D721Med (cell line): Measurements from ENCODE around the gene SP6.

Experiments used
- DNase-seq: peaks from one replicate; pipeline ENCODE4 v3.0.0; 2011; ENCODE audit warnings: low spot score; ENCODE audit not compliant: insufficient read length
- FAIRE-seq: peaks from 2 replicates; lab custom pipeline; 2011; peaks lifted over from hg19 to GRCh38; lab: Jason Lieb, UNC
- TF ChIP-seq, protein P1 (sequence below): IDR thresholded peaks from 2 replicates; pipeline ENCODE4 v1.5.1; 2012; ENCODE audit warnings: mild to moderate bottlenecking, control low read depth; ENCODE audit not compliant: insufficient read depth; ENCODE audit errors: missing control alignments

Gene SP6

DNA sequence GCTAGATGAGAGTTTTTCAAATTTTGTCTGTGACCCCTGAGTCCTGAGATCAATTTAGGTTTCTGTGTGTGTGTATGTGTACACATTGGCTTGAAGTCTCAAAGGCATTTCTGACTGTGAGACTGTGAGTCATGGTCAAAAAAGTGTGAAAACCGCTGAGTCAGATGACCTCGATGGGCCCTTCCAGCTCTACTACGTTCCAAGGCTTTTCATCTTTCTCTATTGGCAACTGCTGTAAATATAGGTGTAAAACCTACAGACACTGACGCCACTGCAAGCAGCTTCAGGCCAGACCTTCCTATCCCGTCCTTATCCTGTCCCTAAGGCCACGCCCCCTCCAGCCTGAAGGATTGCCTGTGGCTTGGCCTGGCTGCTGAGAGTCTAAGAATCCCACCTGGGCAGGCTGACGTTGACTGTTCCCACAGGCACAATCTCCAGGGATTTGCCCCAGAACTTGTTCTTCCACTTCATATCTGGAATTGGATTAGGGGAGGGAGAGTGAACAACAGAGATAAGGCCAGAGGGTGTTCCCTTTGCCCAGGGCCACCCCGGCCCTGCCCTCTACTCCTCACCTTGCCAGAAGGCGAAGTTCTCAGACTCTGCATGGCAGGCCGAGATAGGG is 40.7 kb downstream of the SP6 start:
- FAIRE-seq (no peak), DNase-seq (peak; percentile 48)

DNA sequence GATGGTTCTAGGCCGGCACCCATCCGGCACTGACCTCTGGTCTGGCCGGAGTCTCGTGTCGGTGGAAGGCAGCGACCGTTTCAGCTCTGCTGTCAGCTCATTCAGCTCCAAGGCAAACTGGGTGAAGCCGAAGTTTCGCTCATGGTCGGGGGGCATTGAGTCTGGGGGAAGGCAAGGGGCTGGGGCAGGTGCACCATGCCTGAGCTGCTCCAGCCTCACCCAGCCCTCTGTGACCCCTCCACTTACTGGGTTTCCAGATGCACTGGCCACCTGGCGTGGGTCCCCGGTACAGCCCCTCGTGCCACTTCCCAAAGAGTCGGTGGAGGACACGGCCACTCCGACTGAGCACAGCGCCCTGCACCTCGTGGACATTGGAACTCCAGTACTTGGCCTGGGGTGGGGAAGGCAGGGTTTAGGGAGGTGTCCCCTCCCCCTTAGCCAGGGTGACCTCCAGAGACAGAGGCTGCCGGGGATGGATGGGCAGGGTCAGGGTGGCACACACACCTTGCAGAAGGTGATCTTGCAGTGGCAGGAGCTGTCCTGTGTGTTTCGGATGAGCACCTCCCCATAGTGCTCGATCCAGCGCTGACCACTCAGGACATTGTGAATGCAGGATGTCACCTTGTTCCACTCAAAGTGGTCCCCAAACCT is 42.0 kb downstream of the SP6 start:
- DNase-seq (no peak), FAIRE-seq (no peak)
- TF ChIP-seq, protein P1, sequence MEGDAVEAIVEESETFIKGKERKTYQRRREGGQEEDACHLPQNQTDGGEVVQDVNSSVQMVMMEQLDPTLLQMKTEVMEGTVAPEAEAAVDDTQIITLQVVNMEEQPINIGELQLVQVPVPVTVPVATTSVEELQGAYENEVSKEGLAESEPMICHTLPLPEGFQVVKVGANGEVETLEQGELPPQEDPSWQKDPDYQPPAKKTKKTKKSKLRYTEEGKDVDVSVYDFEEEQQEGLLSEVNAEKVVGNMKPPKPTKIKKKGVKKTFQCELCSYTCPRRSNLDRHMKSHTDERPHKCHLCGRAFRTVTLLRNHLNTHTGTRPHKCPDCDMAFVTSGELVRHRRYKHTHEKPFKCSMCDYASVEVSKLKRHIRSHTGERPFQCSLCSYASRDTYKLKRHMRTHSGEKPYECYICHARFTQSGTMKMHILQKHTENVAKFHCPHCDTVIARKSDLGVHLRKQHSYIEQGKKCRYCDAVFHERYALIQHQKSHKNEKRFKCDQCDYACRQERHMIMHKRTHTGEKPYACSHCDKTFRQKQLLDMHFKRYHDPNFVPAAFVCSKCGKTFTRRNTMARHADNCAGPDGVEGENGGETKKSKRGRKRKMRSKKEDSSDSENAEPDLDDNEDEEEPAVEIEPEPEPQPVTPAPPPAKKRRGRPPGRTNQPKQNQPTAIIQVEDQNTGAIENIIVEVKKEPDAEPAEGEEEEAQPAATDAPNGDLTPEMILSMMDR: no peak

More for the DNA sequence above, 40.7 kb downstream of the SP6 start:
- TF ChIP-seq, protein P1: no peak

DNA sequence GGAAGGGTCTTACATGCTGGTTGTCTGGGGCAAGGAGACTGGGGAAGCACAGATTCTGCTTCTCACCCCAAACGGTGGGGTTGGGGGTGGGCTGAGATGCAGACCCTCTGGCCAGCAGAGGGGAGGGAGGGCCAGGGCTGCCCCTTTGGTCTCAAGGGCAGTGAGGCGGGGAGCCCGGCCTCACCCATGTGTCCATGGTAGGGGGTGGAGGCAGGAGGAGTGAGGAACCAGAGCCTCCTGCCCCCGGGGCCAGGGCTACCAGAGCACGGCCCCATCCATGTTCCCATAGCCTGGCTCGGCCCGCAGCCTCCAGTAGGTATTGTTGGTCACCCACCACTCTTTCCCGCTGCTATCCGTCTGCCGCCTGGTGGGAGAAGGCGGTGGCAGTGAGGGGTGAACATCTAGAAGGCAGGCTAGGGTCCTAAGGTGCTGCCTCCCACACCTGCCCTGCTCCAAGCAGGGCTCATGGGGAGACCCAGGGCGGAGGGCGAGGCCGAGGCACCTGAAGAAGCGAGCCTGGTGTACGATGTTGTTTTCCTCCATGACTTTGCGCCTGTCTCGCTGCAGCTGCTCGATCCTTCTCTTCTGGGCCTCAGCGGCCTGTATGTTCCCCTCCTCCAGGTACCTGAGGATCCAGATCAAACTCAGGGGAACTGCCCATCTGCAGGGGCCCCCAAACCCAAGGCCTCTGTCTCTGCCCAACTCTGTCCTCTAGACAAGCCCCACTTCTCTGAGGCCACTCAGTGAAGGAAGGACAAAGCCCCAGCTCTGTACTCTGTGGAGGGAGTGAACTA is 42.7 kb downstream of the SP6 start:
- DNase-seq (no peak), FAIRE-seq (no peak)
- TF ChIP-seq, protein P1: no peak

DNA sequence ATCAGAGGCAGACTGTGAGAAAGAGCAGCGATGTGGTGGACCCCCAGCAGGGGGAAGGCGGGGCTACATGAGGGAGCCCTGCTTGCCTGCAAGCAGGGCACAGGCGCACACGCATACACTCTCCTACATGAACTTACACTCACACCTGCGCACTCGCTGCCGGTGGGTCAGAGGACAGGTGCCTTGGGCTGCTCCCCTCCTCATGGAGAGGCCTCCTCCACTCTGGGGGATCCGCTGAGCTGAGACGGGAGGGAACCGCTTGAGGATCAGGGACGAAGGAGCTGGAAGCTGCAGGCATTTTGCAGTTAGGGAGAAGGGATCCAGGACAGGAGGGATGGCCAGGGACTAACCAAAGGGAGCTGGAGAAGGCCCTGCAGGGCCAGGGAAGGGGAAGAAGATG is 43.5 kb downstream of the SP6 start:
- TF ChIP-seq, protein P1: no peak
- DNase-seq (no peak), FAIRE-seq (no peak)

DNA sequence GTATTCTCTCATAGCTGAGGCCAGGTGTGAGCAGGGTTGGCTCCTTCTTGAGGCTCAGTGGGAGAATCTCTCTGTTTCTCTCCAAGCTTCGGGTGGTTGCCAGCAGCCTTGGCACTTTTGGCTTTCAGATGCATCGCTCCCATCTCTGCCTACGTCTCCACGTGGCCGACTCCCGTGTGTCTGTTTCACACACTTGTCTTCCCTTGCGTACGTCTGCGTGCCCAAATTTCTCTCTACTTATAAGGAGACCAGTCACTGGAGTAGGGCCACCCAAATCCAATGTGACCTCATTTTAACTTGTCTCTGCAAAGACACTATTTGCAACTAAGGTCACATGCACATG is 44.1 kb downstream of the SP6 start:
- TF ChIP-seq, protein P1: no peak
- FAIRE-seq (no peak), DNase-seq (no peak)

DNA sequence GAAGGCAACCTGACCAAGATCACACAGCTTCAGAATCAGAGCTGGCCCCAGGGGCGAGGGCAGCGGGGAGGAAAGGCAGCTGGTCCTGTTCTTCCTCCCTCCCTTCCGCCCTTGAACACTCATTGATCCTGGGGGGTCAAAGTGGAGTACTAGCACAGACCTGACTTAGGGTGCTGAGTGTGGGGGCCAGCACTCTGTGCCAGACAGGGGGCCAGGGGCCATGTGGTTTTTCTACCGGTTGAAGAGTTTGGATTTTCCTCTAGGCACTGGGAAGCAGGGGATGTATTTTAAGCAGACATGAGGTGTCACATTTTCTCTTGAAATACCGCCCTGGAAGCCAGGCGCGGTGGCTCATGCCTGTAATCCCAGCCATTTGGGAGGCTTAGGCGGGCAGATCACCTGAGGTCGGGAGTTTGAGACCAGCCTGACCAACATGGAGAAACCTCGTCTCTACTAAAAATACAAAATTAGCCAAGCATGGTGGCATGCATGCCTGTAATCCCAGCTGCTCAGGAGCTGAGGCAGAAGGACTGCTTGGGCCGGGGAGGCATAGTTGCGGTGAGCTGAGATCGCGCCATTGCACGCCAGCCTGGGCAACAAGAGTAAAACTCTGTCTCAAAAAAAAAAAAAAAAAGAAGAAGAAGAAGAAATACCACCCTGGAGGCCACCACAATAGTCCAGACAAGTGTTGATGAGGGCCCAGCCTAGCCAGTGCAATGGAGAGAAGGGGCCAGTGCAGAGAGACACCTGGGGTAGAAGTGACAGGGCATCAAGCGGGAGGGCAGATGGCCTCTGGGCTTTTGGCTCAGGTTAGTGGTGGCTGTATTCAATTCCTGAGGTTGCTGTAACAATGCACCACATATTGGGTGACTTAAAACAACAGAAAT is 44.7 kb downstream of the SP6 start:
- DNase-seq (no peak), FAIRE-seq (no peak)
- TF ChIP-seq, protein P1: no peak
